GM10847 (cell line): Measurements from ENCODE around the gene CCR6.

ENCODE experiments used
- POLR2A ChIP-seq: IDR thresholded peaks from 2 replicates; pipeline ENCODE4 v1.6.1; 2011; ENCODE audit not compliant: insufficient read length; ENCODE audit errors: extremely low read depth

The CCR6 gene

DNA sequence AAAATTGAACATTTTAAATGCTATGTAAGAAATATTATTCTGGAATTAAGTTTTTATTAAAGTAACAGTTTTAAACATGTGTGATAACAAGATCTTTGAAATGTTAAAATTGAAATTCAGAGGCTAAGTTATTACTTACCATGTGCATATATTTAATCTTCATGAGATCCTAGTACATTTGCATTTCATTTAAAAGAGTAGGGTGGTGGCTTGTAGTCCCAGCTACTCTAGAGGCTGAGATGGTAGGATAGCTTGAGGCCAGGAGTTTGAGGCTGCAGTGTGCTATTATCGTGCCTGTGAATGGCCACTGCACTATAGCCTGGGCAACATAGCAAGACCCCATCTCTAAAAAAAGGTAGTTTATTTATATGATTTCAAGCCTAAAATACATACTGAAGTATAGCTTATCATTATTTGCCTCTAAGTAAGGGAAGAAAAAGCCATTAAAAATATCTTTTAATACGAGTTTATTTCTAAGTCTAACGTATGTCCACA lies 3.0 kb downstream of the CCR6 start:
- TF ChIP-seq POLR2A: no peak

- no peak for TF ChIP-seq POLR2A
These were observed 5.1 kb downstream of the CCR6 start for GRCh38 chr6:167127785-167128531.

- TF ChIP-seq POLR2A: no peak
These were observed 6.3 kb downstream of the CCR6 start for GRCh38 chr6:167129159-167129558.

GRCh38 chr6:167129562-167129961 lies 6.7 kb downstream of the CCR6 start:
- TF ChIP-seq POLR2A: no peak

- no peak for TF ChIP-seq POLR2A
These were observed 7.2 kb downstream of the CCR6 start for GRCh38 chr6:167130008-167130677.

DNA sequence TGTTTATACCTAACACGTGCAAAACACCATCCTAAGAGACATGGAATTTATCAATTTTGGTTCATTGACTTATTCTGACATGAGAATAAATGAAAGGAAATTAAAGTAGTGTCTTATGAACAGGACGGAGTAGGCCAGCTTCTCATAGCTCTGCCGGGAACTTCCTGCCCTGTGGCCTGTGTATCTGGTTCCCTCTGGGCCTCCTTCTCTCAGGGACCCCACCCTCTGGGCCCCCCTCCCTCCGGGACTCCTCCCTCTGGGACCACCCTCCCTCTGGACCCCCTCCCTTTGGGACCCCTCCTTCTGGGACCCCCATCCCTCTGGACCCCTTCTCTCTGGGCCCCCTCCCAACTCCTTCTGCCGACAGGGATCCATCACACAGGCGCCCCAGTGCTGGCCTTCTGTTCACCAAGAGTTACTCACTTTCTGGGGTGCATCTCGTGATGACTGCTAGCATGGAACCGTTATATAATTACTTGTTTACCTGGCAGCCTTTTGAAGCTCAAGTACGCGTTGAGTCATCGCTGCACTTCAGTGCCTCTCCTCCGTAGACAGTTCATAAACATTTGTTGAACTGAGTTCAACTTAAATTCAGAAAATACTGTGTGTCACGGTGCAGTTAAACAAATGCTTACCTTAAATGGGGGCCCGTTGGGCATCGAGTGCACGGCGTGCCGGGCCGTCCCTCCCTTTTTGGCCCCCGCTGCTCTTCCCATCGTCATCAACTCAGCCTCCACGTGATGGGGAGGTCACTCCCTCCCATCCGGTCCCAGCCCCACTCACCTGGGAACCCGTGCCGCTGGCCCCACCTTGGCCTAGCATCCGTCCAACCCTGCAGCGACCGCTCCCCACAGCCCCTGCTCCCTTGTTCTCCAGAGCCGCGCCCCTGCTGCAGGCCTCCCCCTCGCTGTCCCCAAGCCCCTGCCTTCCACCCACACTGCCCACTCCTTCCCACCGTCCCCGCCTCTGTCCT lies 8.1 kb downstream of the CCR6 start:
- TF ChIP-seq POLR2A: no peak

DNA sequence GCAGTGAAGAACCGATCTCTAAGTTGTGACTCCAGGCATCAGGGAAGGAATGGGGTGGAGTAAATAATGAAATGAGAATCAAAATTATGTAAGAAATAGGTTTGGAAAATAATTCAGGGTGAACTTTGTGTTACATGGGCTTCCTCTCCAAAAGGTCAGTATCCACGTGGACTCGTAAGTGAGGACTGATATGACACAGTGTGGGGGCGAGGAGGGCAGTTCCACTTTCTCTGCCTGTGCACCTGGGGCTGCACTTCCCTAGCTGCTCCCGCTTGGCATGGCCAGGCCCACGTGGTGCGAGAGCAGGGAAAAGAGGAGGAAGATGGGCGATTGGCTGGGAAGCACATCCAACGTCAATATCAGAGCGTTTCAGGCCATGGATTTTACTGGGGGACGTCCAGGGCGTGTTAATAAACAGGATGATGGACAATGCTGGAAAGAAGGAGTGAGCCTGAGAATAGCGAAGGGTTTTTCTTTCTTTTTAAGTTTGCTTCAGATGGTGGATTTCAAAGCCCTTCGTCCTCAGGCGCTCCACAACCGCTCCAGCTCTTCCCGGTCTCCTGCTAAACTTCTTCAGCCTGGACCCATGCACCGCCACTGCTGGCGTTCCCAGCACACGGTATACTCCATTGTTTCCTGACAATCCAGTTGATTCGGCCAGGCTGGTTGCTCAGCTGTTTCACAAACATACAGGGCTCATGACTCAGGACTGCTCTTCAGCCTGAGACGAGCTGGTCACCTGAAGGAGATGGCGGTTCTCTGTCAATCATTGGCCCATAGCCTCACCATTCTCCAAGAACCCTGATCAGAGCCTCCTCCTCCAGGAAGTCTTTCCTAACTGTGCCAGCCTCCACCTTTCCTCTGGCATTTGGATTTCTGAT lies 11.8 kb downstream of the CCR6 start:
- TF ChIP-seq POLR2A: no peak

GRCh38 chr6:167136376-167136775 lies 13.5 kb downstream of the CCR6 start:
- TF ChIP-seq POLR2A: no peak

DNA sequence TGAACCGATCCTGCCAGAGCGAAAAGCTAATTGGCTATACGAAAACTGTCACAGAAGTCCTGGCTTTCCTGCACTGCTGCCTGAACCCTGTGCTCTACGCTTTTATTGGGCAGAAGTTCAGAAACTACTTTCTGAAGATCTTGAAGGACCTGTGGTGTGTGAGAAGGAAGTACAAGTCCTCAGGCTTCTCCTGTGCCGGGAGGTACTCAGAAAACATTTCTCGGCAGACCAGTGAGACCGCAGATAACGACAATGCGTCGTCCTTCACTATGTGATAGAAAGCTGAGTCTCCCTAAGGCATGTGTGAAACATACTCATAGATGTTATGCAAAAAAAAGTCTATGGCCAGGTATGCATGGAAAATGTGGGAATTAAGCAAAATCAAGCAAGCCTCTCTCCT lies 14.2 kb downstream of the CCR6 start:
- no peak for TF ChIP-seq POLR2A

GRCh38 chr6:167137881-167138280 lies 15.0 kb downstream of the CCR6 start:
- no peak for TF ChIP-seq POLR2A

GRCh38 chr6:167139761-167140160 lies 16.9 kb downstream of the CCR6 start:
- no peak for TF ChIP-seq POLR2A

GRCh38 chr6:167140589-167141474 lies 17.9 kb downstream of the CCR6 start:
- TF ChIP-seq POLR2A: no peak

- no peak for TF ChIP-seq POLR2A
These were observed 19.0 kb downstream of the CCR6 start for GRCh38 chr6:167141667-167142432.
